Stomach smooth muscle (tissue), 2 donors: ENCODE results near the gene HSF2BP.

Experiments used
- H3K27ac ChIP-seq: one replicate; pipeline ENCODE4 v1.7.0; 2013; ENCODE audit warnings: mild to moderate bottlenecking, low read length, inconsistent platforms
- H3K27me3 ChIP-seq, 2 donors: one replicate each; pipeline ENCODE4 v1.7.0; 2013; ENCODE audit warnings: low read length in 2 of 2; ENCODE audit not compliant: insufficient read depth in 2 of 2, control insufficient read depth in 1 of 2
- H3K36me3 ChIP-seq, 2 donors: one replicate each; pipeline ENCODE4 v1.7.0; 2013; ENCODE audit warnings: low read length in 2 of 2; ENCODE audit not compliant: control insufficient read depth in 2 of 2, insufficient read depth in 2 of 2
- H3K4me1 ChIP-seq: one replicate; pipeline ENCODE4 v1.7.0; 2013; ENCODE audit warnings: low read length; ENCODE audit not compliant: control insufficient read depth, insufficient read depth
- H3K4me3 ChIP-seq, 2 donors: one replicate each; pipeline ENCODE4 v1.7.0; 2013; ENCODE audit warnings: low read length in 2 of 2
- H3K9ac ChIP-seq, 2 donors: one replicate each; pipeline ENCODE4 v1.7.0; 2013; ENCODE audit warnings: low read length in 2 of 2, mild to moderate bottlenecking in 1 of 2
- H3K9me3 ChIP-seq, 2 donors: one replicate each; pipeline ENCODE4 v1.7.0; 2013; ENCODE audit warnings: low read length in 2 of 2; ENCODE audit not compliant: control insufficient read depth in 2 of 2
- donor health status: healthy.
- donor health status: Pancreatic carcinoma.

HSF2BP gene

GRCh38 chr21:43603641-43604504 lies 55.4 kb downstream of the HSF2BP start:
- Histone ChIP-seq H3K27me3 (no peaks in the 10 kb centered on the region), H3K9ac (no peak overlapping the region), H3K27ac (no peak overlapping the region), H3K36me3 (no peaks in the 10 kb centered on the region), H3K4me3 (no peak overlapping the region), H3K4me1 (no peaks in the 10 kb centered on the region), H3K9me3 (no peaks in the 10 kb centered on the region)

- Histone ChIP-seq H3K4me3 (no peak overlapping the region), H3K9ac (no peak overlapping the region), H3K4me1 (no peaks in the 10 kb centered on the region), H3K36me3 (no peaks in the 10 kb centered on the region), H3K27me3 (no peaks in the 10 kb centered on the region), H3K27ac (no peak overlapping the region), H3K9me3 (no peaks in the 10 kb centered on the region)
Measured at GRCh38 chr21:43603233-43603626, 56.1 kb downstream of the HSF2BP start.

GRCh38 chr21:43602266-43603232 lies 56.7 kb downstream of the HSF2BP start:
- Histone ChIP-seq H3K27ac (no peak overlapping the region), H3K36me3 (no peaks in the 10 kb centered on the region), H3K4me3 (no peak overlapping the region), H3K4me1 (no peaks in the 10 kb centered on the region), H3K27me3 (no peaks in the 10 kb centered on the region), H3K9me3 (no peaks in the 10 kb centered on the region), H3K9ac (no peak overlapping the region)

- Histone ChIP-seq H3K9me3 (no peaks in the 10 kb centered on the region), H3K27ac (no peak overlapping the region), H3K9ac (no peak overlapping the region), H3K4me3 (no peak overlapping the region), H3K36me3 (no peaks in the 10 kb centered on the region), H3K27me3 (no peaks in the 10 kb centered on the region), H3K4me1 (no peaks in the 10 kb centered on the region)
Measured at GRCh38 chr21:43600642-43601402, 58.5 kb downstream of the HSF2BP start.

- H3K27ac ChIP-seq = no peak overlapping the region
- no peaks in the 10 kb centered on the region for H3K36me3 ChIP-seq
- no peaks in the 10 kb centered on the region for H3K4me1 ChIP-seq
- no peak overlapping the region for H3K9ac ChIP-seq
- no peaks in the 10 kb centered on the region for H3K27me3 ChIP-seq
- no peak overlapping the region for H3K4me3 ChIP-seq
- H3K9me3 ChIP-seq = no peaks in the 10 kb centered on the region
Measured at GRCh38 chr21:43599728-43600127, 59.6 kb downstream of the HSF2BP start.

- H3K4me3 ChIP-seq = no peak overlapping the region
- H3K27me3 ChIP-seq = no peaks in the 10 kb centered on the region
- no peaks in the 10 kb centered on the region for H3K9me3 ChIP-seq
- H3K36me3 ChIP-seq = no peaks in the 10 kb centered on the region
- no peak overlapping the region for H3K9ac ChIP-seq
- H3K27ac ChIP-seq = no peak overlapping the region
- no peaks in the 10 kb centered on the region for H3K4me1 ChIP-seq
Measured at GRCh38 chr21:43598416-43599120, 60.7 kb downstream of the HSF2BP start.

GRCh38 chr21:43597540-43598250 lies 61.6 kb downstream of the HSF2BP start:
- no peak overlapping the region for H3K4me3 ChIP-seq
- H3K4me1 ChIP-seq = no peaks in the 10 kb centered on the region
- H3K9ac ChIP-seq = no peak overlapping the region
- H3K27ac ChIP-seq = no peak overlapping the region
- H3K36me3 ChIP-seq = no peaks in the 10 kb centered on the region
- no peaks in the 10 kb centered on the region for H3K27me3 ChIP-seq
- no peaks in the 10 kb centered on the region for H3K9me3 ChIP-seq

GRCh38 chr21:43597052-43597451 lies 62.2 kb downstream of the HSF2BP start:
- H3K4me3 ChIP-seq = no peak overlapping the region
- H3K9ac ChIP-seq = no peak overlapping the region
- no peaks in the 10 kb centered on the region for H3K4me1 ChIP-seq
- H3K27ac ChIP-seq = no peak overlapping the region
- H3K9me3 ChIP-seq = no peaks in the 10 kb centered on the region
- no peaks in the 10 kb centered on the region for H3K27me3 ChIP-seq
- H3K36me3 ChIP-seq = no peaks in the 10 kb centered on the region

- Histone ChIP-seq H3K9me3 (no peaks in the 10 kb centered on the region), H3K27ac (no peak overlapping the region)
Measured at GRCh38 chr21:43596616-43597015, 62.7 kb downstream of the HSF2BP start.

More at GRCh38 chr21:43596616-43597015, 62.7 kb downstream of the HSF2BP start:
- Histone ChIP-seq H3K36me3 (no peaks in the 10 kb centered on the region), H3K9ac (no peak overlapping the region), H3K27me3 (no peaks in the 10 kb centered on the region), H3K4me3 (no peak overlapping the region), H3K4me1 (no peaks in the 10 kb centered on the region)
